HFF-Myc (cell line): ENCODE data around the gene GIMAP8.

ENCODE experiments used
- DNase-seq: peaks from one replicate; pipeline ENCODE4 v3.0.0-alpha.2; 2011; ENCODE audit warnings: low read depth; ENCODE audit errors: extremely low read depth
- H3K4me3 ChIP-seq: replicated peaks from 2 replicates; pipeline ENCODE4 v1.5.1; 2011; ENCODE audit warnings: low read depth, mild to moderate bottlenecking, control low read depth, low read length
- TF ChIP-seq, protein P1 (sequence below): IDR thresholded peaks from 2 replicates; pipeline ENCODE4 v1.5.1; 2012; ENCODE audit warnings: mild to moderate bottlenecking, low read depth, low read length, control low read depth; ENCODE audit errors: missing control alignments

GIMAP8 gene

DNA sequence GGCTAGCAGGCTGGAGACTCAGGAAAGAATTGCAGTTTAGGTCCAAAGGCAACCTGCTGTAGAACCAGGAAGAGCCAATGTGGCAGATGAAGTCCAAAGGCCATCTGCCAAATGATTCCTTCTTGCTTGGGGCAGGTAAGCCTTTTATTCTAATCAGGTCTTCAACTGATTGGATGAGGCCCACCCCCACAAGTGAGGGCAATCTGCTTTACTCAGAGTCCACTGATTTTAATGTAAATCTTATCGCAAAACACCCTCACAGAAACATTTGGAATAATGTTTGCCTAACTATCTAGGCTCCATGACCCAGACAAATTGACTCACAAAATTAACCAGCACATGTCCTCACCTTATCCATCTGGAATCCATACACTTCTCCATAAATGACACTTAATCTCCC is 7.8 kb downstream of the GIMAP8 start:
- H3K4me3 ChIP-seq = no peak overlapping the region
- TF ChIP-seq, protein P1, sequence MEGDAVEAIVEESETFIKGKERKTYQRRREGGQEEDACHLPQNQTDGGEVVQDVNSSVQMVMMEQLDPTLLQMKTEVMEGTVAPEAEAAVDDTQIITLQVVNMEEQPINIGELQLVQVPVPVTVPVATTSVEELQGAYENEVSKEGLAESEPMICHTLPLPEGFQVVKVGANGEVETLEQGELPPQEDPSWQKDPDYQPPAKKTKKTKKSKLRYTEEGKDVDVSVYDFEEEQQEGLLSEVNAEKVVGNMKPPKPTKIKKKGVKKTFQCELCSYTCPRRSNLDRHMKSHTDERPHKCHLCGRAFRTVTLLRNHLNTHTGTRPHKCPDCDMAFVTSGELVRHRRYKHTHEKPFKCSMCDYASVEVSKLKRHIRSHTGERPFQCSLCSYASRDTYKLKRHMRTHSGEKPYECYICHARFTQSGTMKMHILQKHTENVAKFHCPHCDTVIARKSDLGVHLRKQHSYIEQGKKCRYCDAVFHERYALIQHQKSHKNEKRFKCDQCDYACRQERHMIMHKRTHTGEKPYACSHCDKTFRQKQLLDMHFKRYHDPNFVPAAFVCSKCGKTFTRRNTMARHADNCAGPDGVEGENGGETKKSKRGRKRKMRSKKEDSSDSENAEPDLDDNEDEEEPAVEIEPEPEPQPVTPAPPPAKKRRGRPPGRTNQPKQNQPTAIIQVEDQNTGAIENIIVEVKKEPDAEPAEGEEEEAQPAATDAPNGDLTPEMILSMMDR = no peak
- no peak for DNase-seq

DNA sequence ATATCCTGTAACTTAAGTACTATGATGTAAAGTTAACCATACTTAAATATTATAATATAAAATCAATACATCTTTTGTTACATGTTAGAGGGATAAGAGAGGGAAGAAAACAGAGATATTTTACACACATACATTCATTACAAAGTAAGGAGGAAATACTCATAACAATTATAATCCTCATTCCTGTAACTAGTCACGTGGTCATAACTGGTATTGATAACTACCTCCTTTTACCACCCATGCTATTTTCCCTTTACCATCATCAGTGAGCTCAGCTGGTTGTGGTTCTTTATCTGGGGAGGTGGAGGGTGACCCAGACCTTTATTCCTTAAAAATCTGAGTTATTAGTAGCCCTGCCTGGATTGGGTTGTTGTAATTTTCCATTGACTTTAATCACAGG is 8.3 kb downstream of the GIMAP8 start:
- TF ChIP-seq, protein P1 = no peak
- H3K4me3 ChIP-seq = no peak overlapping the region
- no peak for DNase-seq

DNA sequence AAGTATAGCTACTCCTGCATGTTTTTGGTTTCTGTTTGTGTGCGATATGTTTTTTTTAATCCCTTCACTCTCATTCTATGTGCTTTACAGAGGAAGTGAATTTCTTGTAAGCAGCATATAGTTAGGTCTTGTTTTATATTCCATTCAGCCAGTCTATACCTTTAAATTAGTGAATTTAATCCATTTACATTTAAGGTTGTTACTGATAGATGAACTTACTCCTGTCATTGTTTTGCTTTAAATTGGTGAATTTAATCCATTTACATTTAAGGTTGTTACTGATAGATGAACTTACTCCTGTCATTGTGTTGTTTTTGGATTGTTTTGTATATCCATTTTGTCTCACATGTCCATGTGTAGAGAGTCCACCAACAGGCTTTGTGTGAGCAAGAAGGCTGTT is 11.1 kb downstream of the GIMAP8 start:
- H3K4me3 ChIP-seq = no peak overlapping the region
- no peak for DNase-seq
- TF ChIP-seq, protein P1 = no peak

DNA sequence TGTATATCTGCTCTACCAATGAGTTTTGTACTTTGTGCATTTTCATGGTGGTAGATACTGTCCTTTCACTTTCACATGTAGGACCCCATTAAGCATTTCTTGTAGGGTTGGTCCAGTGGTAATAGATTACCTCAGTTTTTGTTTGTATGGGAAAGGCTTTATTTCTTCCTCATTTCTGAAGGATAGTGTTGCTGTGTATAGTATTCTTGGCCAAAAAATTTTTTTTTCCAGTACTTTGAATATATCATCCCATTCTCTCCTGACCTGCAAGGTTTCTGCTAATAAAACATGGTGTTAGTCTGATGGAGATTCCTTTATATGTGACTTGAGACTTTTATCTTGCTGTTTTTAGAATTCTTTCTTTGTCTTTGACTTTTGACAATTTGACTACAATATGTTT is 12.0 kb downstream of the GIMAP8 start:
- no peak overlapping the region for H3K4me3 ChIP-seq
- no peak for DNase-seq
- TF ChIP-seq, protein P1 = no peak

DNA sequence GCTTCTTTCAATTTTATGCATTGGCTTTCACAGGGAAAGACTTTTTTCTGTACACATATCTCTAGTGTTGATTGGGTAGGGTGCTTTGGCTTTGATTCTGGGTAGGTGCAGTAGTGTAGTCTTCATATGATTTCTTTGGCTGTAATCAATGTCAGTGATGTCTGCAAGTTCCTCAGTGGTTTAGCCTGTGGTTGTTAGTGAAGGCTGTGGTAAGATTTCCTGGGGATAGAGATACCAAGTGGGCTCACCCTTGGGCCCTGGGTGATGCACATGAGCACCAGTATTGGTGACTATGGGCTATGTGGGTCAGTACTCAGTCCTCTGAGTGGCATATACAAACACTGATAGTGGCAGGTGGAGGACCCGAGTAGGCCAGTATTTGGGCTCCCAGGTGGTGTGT is 13.0 kb downstream of the GIMAP8 start:
- DNase-seq = no peak
- no peak overlapping the region for H3K4me3 ChIP-seq
- TF ChIP-seq, protein P1 = no peak

DNA sequence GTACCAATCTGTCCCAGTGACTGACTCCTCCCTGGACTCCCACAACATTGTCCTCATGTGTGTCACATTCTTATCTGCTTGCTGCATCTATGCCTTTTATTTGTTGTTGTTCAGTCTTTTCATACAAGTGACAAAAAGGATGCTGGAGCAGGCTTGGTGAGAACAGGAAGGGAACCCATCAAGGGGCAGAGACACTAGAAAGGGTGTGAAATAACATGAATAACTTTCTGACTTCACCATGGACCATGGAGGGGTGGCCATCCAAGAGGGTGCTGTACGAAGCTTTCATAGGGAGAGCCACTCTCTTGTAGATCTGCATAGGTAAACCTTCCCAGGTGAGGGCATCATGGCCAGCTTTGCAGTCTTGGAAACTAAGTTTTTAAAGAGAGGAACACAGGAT is 14.5 kb downstream of the GIMAP8 start:
- H3K4me3 ChIP-seq = no peak overlapping the region
- DNase-seq = no peak
- TF ChIP-seq, protein P1 = no peak

DNA sequence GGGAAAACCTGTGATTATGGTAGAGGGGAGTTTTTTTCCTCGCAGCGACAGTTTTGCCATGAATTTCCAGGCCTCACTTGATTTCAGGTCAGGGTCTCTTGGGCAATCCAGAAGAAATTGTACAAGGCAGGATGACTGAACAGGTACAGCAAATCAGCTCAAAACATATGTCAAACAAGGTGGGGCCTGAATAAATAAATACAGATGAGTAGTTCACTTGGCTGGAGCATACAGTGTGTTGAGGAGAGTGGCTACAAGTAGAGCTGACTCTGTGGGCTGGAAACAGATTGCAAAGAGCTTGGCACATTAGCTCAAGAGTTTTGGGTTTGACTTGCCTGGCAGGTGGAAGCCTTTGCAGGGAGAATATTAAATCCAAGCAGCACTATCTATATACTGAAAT is 15.0 kb downstream of the GIMAP8 start:
- TF ChIP-seq, protein P1 = no peak

More for the DNA sequence above, 15.0 kb downstream of the GIMAP8 start:
- DNase-seq = no peak
- H3K4me3 ChIP-seq = no peak overlapping the region
